Ishikawa (cell line): ENCODE results near the gene ABR.

ENCODE experiments used
- CEBPB ChIP-seq: IDR thresholded peaks from 2 replicates; pipeline ENCODE4 v1.6.1; 2012
- CREB1 ChIP-seq: IDR thresholded peaks from 2 replicates; pipeline ENCODE4 v1.6.1; 2012; ENCODE audit warnings: low read depth
- EGR1 ChIP-seq: IDR thresholded peaks from 2 replicates; pipeline ENCODE4 v1.6.1; 2012
- EP300 ChIP-seq: IDR thresholded peaks from 2 replicates; pipeline ENCODE4 v1.6.1; 2012; ENCODE audit warnings: borderline replicate concordance
- FOXM1 ChIP-seq: IDR thresholded peaks from 2 replicates; pipeline ENCODE4 v1.6.1; 2012; ENCODE audit warnings: low read depth, borderline replicate concordance
- NFIC ChIP-seq: IDR thresholded peaks from 2 replicates; pipeline ENCODE4 v1.6.1; 2012
- RAD21 ChIP-seq: IDR thresholded peaks from 2 replicates; pipeline ENCODE4 v1.6.1; 2012; ENCODE audit warnings: low read depth
- TAF1 ChIP-seq: IDR thresholded peaks from 2 replicates; pipeline ENCODE4 v1.6.1; 2012; ENCODE audit warnings: low read depth, mild to moderate bottlenecking
- TCF12 ChIP-seq: IDR thresholded peaks from 2 replicates; pipeline ENCODE4 v1.6.1; 2012; ENCODE audit warnings: low read depth
- TEAD4 ChIP-seq: IDR thresholded peaks from 2 replicates; pipeline ENCODE4 v1.6.1; 2012
- YY1 ChIP-seq: IDR thresholded peaks from 2 replicates; pipeline ENCODE4 v1.6.1; 2012; ENCODE audit warnings: low read depth
- ZBTB7A ChIP-seq: IDR thresholded peaks from 2 replicates; pipeline ENCODE4 v1.6.1; 2012; ENCODE audit warnings: low read depth
- TF ChIP-seq, protein P1 (sequence below): IDR thresholded peaks from 2 replicates; pipeline ENCODE4 v1.6.1; 2012
- TF ChIP-seq, protein P2 (sequence below): IDR thresholded peaks from 2 replicates; pipeline ENCODE4 v1.6.1; 2012
- TF ChIP-seq, protein P3 (sequence below): IDR thresholded peaks from 2 replicates; pipeline ENCODE4 v1.6.1; 2012; ENCODE audit warnings: low read depth, mild to moderate bottlenecking

ABR gene

DNA sequence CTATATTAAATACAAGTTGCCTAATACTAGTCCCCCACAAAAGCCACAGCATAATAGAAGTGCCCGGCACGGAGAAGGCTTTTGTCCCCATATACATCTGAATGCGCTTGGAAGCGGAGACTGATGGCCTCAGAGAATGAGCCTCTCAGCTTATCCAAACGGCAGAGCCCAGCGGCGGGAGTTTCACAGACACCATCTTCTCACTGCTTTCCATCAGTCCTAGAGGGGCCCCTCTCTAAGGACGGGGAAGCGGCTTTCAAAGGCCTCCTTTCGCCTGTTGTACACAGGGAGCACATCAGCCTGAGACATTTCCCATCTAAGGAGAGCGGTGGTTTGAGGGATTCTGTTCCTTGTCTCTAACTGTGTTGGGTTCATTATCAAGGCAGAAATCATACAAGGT lies 217.1 kb downstream of the ABR start:
- TF ChIP-seq TEAD4 (no peak), RAD21 (no peak), EGR1 (no peak), EP300 (no peak), CREB1 (no peak), TAF1 (no peak), NFIC (no peak), FOXM1 (no peak), TCF12 (no peak), ZBTB7A (no peak), CEBPB (no peak), YY1 (no peak)
- TF ChIP-seq, protein P1, sequence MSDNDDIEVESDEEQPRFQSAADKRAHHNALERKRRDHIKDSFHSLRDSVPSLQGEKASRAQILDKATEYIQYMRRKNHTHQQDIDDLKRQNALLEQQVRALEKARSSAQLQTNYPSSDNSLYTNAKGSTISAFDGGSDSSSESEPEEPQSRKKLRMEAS: no peak
- TF ChIP-seq, protein P2, sequence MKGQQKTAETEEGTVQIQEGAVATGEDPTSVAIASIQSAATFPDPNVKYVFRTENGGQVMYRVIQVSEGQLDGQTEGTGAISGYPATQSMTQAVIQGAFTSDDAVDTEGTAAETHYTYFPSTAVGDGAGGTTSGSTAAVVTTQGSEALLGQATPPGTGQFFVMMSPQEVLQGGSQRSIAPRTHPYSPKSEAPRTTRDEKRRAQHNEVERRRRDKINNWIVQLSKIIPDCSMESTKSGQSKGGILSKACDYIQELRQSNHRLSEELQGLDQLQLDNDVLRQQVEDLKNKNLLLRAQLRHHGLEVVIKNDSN: no peak
- TF ChIP-seq, protein P3, sequence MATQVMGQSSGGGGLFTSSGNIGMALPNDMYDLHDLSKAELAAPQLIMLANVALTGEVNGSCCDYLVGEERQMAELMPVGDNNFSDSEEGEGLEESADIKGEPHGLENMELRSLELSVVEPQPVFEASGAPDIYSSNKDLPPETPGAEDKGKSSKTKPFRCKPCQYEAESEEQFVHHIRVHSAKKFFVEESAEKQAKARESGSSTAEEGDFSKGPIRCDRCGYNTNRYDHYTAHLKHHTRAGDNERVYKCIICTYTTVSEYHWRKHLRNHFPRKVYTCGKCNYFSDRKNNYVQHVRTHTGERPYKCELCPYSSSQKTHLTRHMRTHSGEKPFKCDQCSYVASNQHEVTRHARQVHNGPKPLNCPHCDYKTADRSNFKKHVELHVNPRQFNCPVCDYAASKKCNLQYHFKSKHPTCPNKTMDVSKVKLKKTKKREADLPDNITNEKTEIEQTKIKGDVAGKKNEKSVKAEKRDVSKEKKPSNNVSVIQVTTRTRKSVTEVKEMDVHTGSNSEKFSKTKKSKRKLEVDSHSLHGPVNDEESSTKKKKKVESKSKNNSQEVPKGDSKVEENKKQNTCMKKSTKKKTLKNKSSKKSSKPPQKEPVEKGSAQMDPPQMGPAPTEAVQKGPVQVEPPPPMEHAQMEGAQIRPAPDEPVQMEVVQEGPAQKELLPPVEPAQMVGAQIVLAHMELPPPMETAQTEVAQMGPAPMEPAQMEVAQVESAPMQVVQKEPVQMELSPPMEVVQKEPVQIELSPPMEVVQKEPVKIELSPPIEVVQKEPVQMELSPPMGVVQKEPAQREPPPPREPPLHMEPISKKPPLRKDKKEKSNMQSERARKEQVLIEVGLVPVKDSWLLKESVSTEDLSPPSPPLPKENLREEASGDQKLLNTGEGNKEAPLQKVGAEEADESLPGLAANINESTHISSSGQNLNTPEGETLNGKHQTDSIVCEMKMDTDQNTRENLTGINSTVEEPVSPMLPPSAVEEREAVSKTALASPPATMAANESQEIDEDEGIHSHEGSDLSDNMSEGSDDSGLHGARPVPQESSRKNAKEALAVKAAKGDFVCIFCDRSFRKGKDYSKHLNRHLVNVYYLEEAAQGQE: no peak

DNA sequence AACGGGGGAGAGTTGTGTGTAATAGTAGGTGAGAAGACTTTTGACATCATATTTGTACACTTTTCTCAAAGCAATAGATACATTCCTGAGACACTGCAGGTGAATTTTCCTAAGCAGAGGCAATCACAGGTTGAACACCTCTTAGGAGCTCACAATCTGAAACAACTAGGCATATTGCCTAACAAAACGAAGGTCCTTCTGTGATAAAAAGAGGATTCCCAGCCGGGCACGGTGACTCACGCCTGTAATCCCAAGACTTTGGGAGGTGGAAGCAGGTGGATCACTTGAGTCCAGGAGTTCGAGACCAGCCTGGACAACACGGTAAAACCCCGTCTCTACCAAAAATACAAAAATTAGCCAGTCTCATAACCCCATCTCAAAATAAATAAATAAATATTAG lies 217.6 kb downstream of the ABR start:
- TF ChIP-seq, protein P1: no peak
- TF ChIP-seq ZBTB7A: no peak
- no peak for TF ChIP-seq EP300
- TF ChIP-seq TCF12: no peak
- TF ChIP-seq, protein P2: no peak
- TF ChIP-seq RAD21: no peak
- TF ChIP-seq FOXM1: no peak
- TF ChIP-seq, protein P3: no peak
- TF ChIP-seq NFIC: no peak
- no peak for TF ChIP-seq YY1
- TF ChIP-seq EGR1: no peak

DNA sequence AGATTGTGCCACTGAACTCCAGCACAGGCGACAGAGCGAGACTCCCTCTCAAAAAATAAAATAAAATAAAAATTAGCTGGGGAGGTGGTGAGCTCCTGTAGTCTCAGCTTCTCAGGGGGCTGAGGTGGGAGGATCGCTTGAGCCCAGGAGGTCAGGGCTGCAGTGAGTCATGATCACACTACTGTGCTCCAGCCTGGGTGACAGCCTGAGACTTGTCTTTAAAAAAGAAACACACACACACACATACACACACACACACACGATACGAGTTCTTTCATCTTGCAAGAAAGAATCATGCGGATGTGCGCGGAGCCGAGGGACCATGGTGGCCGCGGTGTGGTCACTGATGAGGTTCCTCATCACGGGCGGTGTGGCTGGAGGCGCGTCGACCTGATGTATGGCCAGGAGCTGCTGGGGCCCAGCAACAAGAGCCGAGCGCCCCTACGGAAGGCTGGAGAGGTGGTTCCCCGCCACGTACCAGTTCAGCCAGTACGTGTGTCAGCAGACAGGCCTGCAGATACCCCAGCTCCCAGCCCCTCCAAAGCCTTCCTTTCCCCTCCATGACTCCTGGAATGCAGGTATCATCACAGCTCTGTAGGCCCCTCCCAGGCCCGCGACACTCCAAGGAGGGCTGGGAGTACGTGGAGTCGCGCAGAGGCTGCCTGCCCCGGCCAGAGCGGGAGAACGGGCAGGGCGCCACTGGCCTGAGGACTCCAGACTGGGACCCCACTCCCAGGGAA lies 220.9 kb downstream of the ABR start:
- TF ChIP-seq, protein P2: no peak
- TF ChIP-seq CREB1 (no peak), EP300 (no peak), FOXM1 (no peak), TAF1 (no peak), NFIC (no peak), YY1 (no peak)
- TF ChIP-seq, protein P3: no peak
- TF ChIP-seq, protein P1: no peak
